ENCODE measurements around the gene PRR16. TPM values are rescaled to one million over a fixed set of nuclear protein-coding genes. Genes with fewer than 3 reads are reported as not detected.
"Not testable (repeated sequence)": the region's sequence is repeated elsewhere in the genome, so short reads cannot be mapped to it uniquely, and the experiment has no call there.

Gene PRR16
- total RNA-seq, 2 donors from 2014 or later, result not detected

DNA sequence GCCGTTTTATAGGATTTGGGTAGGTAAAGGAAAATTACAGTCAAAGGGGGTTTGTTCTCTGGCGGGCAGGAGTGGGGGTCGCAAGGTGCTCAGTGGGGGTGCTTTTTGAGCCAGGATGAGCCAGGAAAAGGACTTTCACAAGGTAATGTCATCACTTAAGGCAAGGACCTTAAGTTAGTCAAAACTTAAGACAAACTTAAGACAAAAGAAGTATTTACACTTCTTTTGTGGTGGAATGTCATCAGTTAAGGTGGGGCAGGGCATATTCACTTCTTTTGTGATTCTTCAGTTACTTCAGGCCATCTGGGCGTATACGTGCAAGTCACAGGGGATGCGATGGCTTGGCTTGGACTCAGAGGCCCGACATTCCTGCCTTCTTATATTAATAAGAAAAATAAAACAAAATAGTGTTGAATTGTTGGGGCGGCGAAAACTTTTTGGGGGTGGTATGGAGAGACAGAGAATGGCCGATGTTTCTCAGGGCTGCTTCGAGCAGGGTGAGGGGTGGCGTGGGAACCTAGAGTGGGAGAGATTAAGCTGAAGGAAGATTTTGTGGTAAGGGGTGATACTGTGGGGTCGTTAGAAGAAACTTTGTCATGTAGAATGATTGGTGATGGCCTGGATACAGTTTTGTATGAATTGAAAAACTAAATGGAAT, 233.7 kb downstream of the PRR16 start:
- not testable (repeated sequence) for H3K27ac Mint-ChIP-seq, ATAC-seq
- H3K36me3 Mint-ChIP-seq, result peaks cover 7 to 13% of the 10 kb centered on the region in 2 donors

DNA sequence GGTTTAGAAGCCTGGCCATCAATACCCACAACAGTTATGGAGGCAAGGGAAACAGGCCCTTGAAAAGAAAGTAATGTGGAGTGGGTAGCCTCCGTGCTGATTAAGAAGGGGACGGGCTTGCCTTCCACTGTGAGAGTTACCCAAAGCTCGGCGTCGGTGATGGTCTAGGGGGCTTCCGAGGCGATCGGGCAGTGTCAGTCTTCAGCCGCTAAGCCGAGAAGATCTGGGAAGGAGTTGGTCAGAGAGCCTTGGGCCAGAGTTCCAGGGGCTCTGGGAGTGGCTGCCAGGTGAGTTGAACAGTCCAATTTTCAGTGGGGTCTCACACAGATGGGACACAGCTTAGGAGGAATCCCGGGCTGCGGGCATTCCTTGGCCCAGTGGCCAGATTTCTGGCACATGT, 236.6 kb downstream of the PRR16 start:
- peaks cover 23 to 35% of the 10 kb centered on the region in 2 donors for H3K9me3 Mint-ChIP-seq
- peaks cover 7 to 14% of the 10 kb centered on the region in 2 donors for H3K36me3 Mint-ChIP-seq
- DNase-seq (ENCODE audit: low spot score in 2 of 2); H3K27ac Mint-ChIP-seq; ATAC-seq: not testable (repeated sequence)

More for the DNA sequence above, 233.7 kb downstream of the PRR16 start:
- peaks cover 23 to 32% of the 10 kb centered on the region in 2 donors for H3K9me3 Mint-ChIP-seq
- DNase-seq (ENCODE audit: low spot score in 2 of 2), result not testable (repeated sequence)

DNA sequence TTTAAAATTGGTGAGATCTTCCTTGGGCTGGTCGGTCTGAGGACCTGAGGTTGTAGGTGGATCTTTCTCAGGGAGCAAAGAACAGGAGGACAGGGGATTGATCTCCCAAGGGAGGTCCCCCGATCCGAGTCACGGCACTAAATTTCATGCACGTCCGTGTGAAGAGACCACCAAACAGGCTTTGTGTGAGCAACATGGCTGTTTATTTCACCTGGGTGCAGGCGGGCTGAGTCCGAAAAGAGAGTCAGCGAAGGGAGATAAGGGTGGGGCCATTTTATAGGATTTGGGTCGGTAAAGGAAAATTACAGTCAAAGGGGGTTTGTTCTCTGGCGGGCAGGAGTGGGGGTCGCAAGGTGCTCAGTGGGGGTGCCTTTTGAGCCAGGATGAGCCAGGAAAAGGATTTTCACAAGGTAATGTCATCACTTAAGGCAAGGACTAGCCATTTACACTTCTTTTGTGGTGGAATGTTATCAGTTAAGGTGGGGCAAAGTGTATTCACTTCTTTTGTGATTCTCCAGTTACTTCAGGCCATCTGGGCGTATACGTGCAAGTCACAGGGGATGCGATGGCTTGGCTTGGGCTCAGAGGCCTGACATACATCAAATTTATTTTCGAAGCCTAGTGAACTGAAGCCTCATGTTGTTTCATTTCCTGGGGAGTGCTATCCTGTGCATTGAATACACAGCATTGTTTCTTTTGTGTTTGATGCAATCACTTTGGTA, 238.9 kb downstream of the PRR16 start:
- H3K27ac Mint-ChIP-seq; ATAC-seq; DNase-seq (ENCODE audit: low spot score in 2 of 2): not testable (repeated sequence)
- Mint-ChIP-seq H3K9me3 (peaks cover 22 to 33% of the 10 kb centered on the region in 2 donors), H3K36me3 (peaks cover 7 to 14% of the 10 kb centered on the region in 2 donors)

DNA sequence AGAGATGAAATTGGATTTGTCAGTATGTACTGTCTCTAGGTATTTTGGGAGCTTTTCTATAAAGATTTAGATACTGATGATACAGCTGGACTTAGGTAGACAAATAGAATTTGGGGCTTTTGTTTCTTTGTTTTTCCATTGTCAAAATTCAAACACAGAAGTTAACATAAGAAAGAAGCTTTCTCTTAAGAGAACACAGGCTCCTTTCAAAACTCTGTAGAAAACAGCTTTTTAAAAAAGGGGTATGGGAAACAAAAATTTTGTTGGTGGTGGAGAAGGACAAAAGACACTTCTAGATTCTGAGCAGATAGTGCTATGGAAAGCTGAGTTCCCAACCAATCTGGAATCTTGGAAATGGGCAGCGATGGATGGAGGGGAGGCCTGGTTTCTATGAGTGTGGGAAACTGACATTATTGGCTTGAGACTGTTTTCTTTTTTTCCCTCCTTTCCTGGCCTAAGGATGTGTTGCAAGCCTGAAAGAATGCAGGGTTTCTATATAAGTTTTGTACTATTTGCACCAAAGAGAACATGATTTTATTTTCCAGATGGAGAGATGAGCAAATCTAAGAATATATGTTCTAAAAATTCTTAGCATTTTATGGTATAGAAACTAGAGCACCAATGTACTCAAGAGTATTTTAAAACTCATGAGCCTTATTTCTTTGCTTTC, 240.0 kb downstream of the PRR16 start:
- H3K9me3 Mint-ChIP-seq, result peaks cover 22 to 32% of the 10 kb centered on the region in 2 donors
- ATAC-seq (no peak), DNase-seq (ENCODE audit: low spot score in 2 of 2) (no peak)
- no peak overlapping the region for H3K27ac Mint-ChIP-seq
- H3K36me3 Mint-ChIP-seq, result peaks cover 7 to 14% of the 10 kb centered on the region in 2 donors

DNA sequence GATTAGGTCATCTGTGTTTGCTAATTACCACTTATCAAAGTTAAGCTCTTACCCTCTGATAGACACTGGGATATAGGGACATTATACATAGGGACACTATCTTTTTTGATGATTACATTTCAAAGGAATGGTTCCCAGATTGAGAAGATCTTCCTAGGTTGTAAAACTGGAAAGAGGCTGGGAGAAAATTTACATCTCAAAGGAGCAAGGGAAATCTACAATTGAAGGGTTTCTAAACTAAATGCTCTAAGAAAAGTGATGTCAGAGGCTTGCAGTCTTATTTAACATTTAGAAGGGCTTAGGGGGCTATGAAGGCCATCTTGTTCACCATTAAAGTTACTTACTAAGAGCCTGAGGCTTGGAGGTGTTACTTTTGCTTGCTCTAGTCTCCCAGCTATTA, 242.8 kb downstream of the PRR16 start:
- no peak for DNase-seq (ENCODE audit: low spot score in 2 of 2)
- H3K27ac Mint-ChIP-seq, result no peak overlapping the region
- peaks cover 13 to 15% of the 10 kb centered on the region in 2 donors for H3K9me3 Mint-ChIP-seq
- H3K36me3 Mint-ChIP-seq, result peaks cover 7 to 8% of the 10 kb centered on the region in 2 donors
- no peak for ATAC-seq

DNA sequence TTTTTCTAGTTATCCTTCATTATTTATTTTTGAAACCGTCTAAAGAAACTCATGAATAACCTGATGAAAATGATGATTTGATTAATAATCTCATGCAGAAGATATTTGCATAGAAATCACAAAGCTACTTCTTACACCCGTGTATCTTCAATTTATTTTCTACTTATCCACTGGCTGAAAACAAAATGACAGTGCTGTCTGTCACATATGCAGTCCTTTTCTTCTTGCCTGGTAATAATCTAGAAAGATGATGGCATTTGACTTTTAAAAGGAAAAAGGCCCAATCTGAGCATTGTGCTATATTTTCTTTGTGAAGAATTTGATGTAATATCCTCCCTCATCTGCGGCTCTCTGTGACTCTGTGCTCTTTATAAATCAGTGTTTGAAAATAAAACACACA, 253.3 kb downstream of the PRR16 start:
- Mint-ChIP-seq H3K36me3 (no peaks in the 10 kb centered on the region), H3K27ac (no peak overlapping the region), H3K9me3 (peaks cover 0 to 12% of the 10 kb centered on the region in 2 donors)
- ATAC-seq (no peak), DNase-seq (ENCODE audit: low spot score in 2 of 2) (no peak)

DNA sequence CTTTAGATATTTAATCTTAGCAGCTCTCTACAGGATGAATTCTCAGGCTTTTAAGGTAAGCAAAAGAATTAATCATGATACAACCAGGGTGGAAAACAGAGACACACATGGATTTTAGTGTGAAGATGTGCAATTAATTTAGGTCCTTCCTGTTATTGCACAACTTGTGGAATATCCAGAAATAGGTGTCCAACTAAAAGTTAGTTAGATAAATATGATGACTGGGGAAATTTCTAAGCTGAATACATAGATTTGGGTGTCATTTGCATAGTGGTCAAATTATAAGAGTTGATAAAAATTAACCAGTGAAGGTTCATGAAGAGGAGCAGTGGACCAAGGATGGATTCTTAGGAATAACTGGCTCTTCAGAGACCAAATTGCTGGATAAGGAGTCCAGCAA, 266.1 kb downstream of the PRR16 start:
- DNase-seq (ENCODE audit: low spot score in 2 of 2), result no peak

DNA sequence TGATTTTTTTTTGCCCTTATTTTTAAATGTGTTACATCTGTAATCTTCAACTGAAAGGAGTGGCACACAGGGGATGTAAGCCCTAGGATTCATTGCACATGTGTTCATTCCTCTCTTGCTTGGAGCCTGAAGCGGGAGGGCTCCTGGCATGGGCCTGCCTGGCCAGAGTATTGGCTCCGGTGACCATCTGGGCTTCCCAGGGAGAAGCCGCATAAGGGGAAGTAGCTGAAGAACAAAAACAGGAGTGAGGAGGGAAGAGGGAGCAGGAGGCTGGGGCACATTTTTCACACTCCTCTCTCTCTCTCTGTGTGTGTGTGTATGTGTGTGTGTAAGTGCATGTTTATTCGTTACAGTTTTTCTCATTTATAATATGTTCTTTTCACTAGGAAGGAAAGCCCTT, 269.9 kb downstream of the PRR16 start:
- ATAC-seq, result no peak
- Mint-ChIP-seq H3K36me3 (no peaks in the 10 kb centered on the region), H3K27ac (no peak overlapping the region), H3K9me3 (peaks cover 5 to 8% of the 10 kb centered on the region in 2 donors)
- no peak for DNase-seq (ENCODE audit: low spot score in 2 of 2)

More for the DNA sequence above, 266.1 kb downstream of the PRR16 start:
- Mint-ChIP-seq H3K9me3 (no peaks in the 10 kb centered on the region), H3K27ac (no peak overlapping the region), H3K36me3 (no peaks in the 10 kb centered on the region)
- ATAC-seq, result no peak

DNA sequence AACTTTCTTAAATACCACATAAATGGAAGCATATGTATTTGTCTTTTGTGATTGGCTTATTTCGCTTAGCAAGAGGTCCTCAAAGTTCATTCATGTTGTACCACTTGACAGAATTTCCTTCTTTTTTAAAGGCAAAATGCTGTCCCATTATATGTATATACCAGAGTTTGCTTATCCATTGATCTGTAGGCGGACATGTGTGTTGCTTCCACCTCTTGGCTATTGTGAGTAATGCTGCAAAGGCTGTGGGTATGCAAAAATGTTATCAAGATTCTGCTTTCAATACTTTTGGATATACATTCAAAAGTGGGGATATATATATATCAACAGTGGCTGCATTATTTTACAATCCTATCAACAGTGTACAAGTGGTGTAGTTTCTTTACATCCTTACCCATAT, 271.0 kb downstream of the PRR16 start:
- ATAC-seq, result no peak
- H3K27ac Mint-ChIP-seq, result no peak overlapping the region
- H3K36me3 Mint-ChIP-seq, result no peaks in the 10 kb centered on the region
- DNase-seq (ENCODE audit: low spot score in 2 of 2), result no peak
- peaks cover 5 to 8% of the 10 kb centered on the region in 2 donors for H3K9me3 Mint-ChIP-seq
